Stimulated activated CD4-positive, alpha-beta T cell treated with anti-CD3 and anti-CD28 coated beads, Interleukin-4, amount 100 ng/mL, for 24 hours (primary cell): Measurements from ENCODE around the gene SPAG5.
A peak's percentile ranks its signal among the peaks of the same experiment; 100 is the strongest.
"Not testable (repeated sequence)": the region's sequence is repeated elsewhere in the genome, so short reads cannot be mapped to it uniquely, and the experiment has no call there.

Experiments
- DNase-seq: peaks from one replicate; pipeline ENCODE4 v3.0.0-alpha.2; 2020

Gene SPAG5

GRCh38 chr17:28599311-28600184 lies 723 bp upstream of the SPAG5 start:
- DNase-seq: peak; percentile 75

DNA sequence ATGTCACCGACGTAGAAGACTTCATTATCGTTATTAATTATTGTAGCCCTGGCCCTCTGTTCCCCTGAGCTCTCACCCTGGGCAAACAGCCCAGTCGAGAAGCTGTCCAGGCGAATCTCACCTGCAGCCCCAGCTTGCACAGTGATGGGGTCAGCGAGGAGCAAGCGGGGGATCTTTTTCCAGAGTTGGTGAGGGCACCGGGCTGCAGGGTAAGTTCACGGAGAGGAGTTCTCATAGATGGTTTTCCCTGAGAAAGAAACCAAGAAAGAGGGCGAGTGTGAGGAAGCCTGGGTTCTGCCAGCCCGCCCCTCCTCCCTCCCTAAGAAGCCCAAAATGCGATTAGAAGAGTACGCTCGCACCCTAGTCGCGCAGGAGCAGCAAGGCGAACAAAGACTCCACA lies 436 bp downstream of the SPAG5 start:
- no peak for DNase-seq

DNA sequence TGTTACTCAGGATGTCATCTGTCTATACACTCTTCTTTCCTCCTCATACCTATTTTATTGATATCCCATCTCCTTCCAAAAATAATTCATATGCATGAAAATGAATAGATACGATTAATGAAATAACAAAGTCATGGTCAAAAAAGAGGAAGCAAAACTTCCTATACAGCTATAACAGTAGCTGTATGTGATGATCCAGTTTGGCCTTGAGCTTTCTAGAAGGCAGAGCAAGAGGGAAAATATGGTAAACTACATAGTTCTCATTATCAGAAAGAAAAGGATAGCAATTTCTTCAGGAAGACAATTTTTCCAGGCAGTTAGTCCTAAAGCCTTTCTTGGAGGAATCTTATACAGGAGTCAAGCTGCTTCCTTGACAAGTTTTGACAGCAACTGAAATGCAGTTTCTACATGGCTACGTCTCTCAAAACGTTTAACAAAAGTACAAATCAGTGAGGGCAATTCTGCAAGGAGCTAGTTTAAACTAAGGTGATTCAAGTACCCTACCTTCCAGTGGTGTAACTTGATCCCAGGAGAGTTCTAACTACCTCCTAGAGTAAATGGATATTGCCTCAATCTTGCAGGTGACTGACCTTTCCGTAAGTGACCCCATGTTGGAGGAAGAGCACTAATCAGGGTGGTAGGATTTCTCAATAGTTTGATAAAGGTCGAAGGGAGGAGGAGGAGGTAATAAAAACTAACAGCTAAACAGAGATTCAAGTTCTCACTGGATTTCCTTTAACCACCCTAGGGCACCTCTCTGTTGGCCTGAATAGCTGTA lies 1.0 kb downstream of the SPAG5 start:
- no peak for DNase-seq

- no peak for DNase-seq
Observed at GRCh38 chr17:28592260-28592659, 6.6 kb downstream of the SPAG5 start.

DNA sequence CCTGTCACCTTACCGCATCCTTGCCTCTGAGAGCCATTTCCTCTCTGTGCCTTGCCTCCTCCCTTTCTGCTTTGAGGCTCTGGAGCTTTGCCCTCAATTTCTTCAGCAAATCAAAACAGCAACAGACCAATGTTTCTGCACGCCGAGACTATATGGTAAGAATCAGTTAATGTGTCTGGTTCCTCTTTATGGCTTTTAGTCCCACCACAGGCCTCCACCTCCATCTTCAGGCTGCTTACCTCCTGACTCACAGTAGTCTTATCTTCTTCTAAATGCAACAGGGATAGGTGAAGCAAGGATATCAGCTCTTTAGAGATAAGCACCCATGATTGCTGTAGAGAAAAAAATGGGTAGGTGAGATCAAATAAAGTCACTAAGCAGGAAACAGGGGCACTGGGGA lies 13.0 kb downstream of the SPAG5 start:
- no peak for DNase-seq

- DNase-seq: no peak
Observed at GRCh38 chr17:28584434-28584833, 14.4 kb downstream of the SPAG5 start.

GRCh38 chr17:28582513-28582912 lies 16.3 kb downstream of the SPAG5 start:
- DNase-seq: no peak

- no peak for DNase-seq
Observed at GRCh38 chr17:28580959-28581358, 17.9 kb downstream of the SPAG5 start.

DNA sequence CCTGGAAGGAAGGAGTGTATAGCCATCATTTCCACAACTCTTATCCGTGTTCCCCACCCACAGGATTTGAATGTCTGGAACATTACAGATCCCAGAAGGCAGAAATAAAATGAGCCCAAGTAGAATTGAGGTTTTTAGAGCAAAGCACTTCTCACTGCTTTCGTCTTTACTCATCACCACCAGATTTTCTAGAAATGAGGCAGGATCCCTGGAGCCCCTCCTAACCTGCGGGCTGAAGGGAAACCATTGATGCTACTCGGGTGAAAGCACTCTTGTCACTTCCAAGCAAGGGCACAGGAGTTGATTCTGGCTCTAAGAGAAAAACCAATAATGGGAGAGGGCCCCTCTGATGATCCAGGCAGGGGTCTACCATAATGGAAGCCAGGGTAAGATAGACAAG lies 19.3 kb downstream of the SPAG5 start:
- DNase-seq: peak; percentile 37

DNA sequence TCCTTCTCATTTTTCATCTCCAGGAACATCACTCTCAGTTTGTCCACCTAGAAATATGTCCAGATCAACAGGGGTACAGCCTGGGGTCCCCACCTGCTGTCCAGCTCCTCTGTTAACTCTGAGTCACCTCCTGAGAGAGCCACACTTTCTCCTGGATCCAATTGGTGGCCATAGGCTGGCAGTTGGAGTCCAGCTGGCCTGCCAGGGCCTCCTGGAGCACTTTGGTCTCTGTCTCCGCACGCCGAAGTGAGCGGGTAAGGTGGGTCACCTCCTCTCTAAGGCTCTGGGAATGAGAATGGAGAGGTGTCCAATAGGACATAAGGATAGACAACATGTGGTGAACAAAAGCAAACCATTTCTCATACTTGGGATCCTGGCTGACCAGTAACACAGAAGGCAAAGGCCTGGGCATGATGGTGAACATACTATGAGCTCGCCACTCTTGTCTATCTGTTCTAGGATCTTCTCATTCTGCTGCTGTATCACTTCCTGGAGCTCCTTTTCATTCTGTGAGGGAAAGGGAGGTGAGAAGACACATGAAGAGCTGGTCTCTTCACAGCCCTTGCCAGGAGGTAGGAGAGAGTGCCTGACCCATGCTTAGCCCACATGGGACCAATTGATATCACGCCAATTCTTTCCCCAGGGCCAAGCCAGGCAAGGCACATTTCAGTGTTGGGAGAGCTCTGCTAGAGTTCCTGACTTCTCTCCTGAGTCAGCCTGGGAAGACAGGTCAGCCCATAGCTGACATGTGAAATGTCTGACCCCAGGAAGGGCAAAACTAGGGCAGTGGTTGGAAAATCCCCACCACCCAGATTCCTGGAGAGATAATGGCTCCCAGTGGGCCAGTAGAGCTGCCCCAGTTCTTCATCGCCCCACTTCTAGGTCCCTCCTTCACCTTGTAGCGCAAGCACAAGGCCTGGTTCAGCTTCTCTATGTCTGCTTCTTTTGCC lies 20.3 kb downstream of the SPAG5 start:
- DNase-seq: no peak

GRCh38 chr17:28577466-28577824 lies 21.4 kb downstream of the SPAG5 start:
- no peak for DNase-seq

- peak; percentile 98 for DNase-seq
Observed at GRCh38 chr17:28576758-28577465, 21.9 kb downstream of the SPAG5 start, which contains the start of gene ALDOC. Gene ALDOC, minus strand, starts transcription at chr17:28576895. Its CDS starts 1,363 bp downstream, at chr17:28575532.

GRCh38 chr17:28576016-28576415 lies 22.8 kb downstream of the SPAG5 start:
- DNase-seq: not testable (repeated sequence)

- no peak for DNase-seq
Observed at GRCh38 chr17:28575126-28575795, 23.6 kb downstream of the SPAG5 start.

DNA sequence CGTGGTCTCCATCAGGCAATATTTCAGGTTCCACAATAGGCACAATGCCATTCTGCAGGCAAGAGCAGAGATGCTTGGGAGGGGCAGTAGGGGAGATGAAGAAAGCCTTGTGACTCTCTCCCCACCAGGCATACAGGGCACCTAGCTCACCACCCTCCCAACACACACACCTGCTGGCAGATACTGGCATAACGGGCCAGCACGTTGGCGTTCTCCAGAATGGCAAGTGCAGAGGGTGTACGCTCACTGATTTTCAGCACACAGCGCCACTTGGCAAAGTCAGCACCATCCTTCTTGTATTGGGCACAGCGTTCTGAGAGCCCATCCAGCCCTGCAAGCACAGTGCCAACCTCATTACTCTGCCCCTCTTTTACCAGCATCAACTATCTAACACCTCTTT lies 24.3 kb downstream of the SPAG5 start:
- no peak for DNase-seq

- no peak for DNase-seq
Observed at GRCh38 chr17:28573966-28574480, 24.8 kb downstream of the SPAG5 start.

DNA sequence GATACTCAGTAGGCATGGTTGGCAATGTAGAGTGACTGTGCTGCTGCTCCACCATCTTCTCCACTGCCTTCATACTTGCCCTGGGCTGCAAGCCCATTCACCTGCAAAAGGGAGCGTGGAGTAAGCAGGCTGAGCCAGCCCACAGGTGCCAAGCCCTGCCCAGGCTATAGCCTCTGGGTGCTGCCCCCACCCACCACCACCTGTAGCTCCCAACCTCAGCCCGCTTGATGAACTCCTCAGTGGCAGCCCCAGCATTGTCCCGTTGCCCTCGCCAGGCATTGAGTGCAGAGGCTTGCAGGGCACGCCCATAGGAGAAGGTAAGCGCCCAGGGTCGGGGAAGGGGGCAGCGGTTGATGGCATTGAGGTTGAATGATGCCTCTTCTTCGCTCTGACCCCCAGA lies 25.3 kb downstream of the SPAG5 start:
- no peak for DNase-seq

- DNase-seq: no peak
Observed at GRCh38 chr17:28573040-28573380, 25.8 kb downstream of the SPAG5 start.

DNA sequence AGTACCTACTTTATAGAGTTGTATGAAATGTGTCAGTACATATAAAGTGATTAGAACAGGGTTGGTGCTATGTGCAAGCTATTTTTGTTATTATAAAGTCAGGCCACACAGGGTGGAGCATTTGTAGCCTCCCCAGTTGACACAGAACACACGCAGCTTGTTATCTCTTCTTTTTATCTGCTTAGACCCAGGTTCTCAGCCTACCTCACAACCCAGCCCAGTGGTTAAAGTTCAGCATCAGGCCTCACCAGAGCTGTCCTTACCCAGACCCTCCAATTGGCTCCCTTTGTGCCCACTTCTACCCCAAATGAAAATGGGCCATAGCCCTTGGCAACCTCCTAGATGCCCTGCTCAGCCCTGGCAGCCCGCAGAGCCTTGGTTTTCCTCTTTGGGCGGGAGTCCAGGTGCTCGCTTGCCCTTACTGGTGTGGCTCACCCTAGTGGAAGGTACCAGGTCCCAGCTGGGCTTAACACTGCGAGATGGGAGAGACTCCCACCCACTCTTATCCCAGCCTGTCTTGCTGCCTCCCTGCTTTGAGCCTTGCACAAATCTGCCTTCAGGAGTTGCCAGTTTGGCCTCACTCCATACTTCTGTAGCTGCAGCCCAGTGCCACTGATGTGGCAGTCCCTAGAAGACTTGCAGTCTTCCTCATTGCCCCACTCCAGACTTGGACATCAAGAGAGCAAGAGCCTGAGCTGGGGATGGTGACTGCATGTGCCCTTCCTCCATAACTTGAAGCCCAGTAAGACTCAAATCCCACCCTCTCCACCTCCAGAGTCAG lies 26.4 kb downstream of the SPAG5 start:
- DNase-seq: no peak

DNA sequence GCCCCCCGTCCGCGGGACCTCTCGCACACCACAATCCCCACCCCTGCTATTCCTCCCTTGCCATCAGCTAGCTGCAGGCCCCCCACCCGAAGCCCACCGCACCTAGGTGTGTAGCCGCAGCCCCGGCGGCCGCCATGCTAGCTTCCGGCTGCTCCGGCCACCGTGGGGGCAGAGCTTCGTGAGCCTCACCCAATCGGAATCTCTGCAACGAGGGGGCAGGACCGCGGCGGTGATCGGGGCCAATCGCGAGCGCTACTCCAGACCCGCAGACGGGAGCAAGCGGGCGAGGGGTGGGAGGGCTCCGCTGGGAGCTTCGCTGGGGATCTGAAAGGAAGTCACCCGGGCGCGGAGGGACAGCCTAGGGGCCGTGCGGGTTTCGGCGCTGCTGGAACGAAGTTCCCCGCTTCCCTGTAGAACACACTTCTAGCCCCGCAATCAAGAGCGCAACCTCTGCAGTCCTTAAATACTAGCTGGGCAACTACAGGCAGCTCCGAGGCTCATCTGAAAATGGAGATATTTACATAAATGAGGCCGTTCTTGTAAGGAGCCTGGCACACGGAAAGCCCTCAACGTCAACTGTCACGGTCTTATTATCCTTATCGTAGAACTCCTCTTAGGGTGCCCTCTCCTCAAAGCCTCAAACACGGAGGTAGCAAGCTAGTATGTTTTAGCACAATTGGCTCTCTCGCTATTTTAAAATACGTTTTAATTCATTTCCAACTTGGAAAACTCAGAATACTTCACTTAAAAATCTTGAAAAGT lies 27.3 kb downstream of the SPAG5 start, which contains the start of gene PIGS:
TSS of gene PIGS (minus strand) at position 164 of the 762 bp plus-strand sequence. CDS start at position 136, 28 bp downstream.
- DNase-seq: peak; percentile 95
